Ishikawa (cell line): ENCODE measurements around the gene PRKCH.

ENCODE experiments used
- CEBPB ChIP-seq: IDR thresholded peaks from 2 replicates; pipeline ENCODE4 v1.6.1; 2012
- CREB1 ChIP-seq: IDR thresholded peaks from 2 replicates; pipeline ENCODE4 v1.6.1; 2012; ENCODE audit warnings: low read depth
- EP300 ChIP-seq: IDR thresholded peaks from 2 replicates; pipeline ENCODE4 v1.6.1; 2012; ENCODE audit warnings: borderline replicate concordance
- FOXM1 ChIP-seq: IDR thresholded peaks from 2 replicates; pipeline ENCODE4 v1.6.1; 2012; ENCODE audit warnings: low read depth, borderline replicate concordance
- MAX ChIP-seq: IDR thresholded peaks from 2 replicates; pipeline ENCODE4 v1.6.1; 2012
- RAD21 ChIP-seq: IDR thresholded peaks from 2 replicates; pipeline ENCODE4 v1.6.1; 2012; ENCODE audit warnings: low read depth
- REST ChIP-seq: IDR thresholded peaks from 2 replicates; pipeline ENCODE4 v1.6.1; 2012; ENCODE audit warnings: low read depth, mild to moderate bottlenecking
- TAF1 ChIP-seq: IDR thresholded peaks from 2 replicates; pipeline ENCODE4 v1.6.1; 2012; ENCODE audit warnings: low read depth, mild to moderate bottlenecking
- YY1 ChIP-seq: IDR thresholded peaks from 2 replicates; pipeline ENCODE4 v1.6.1; 2012; ENCODE audit warnings: low read depth

- TF ChIP-seq TAF1 (no peak), RAD21 (no peak), CEBPB (no peak), FOXM1 (no peak), YY1 (no peak), REST (no peak), EP300 (no peak), CREB1 (no peak), MAX (no peak)
Observed at GRCh38 chr14:61485661-61486060, 164.3 kb downstream of the PRKCH start.
